HFF-Myc (cell line): ENCODE results near the gene C14orf180.

Experiments used
- DNase-seq: peaks from one replicate; pipeline ENCODE4 v3.0.0-alpha.2; 2011; ENCODE audit warnings: low read depth; ENCODE audit errors: extremely low read depth
- H3K4me3 ChIP-seq: replicated peaks from 2 replicates; pipeline ENCODE4 v1.5.1; 2011; ENCODE audit warnings: low read depth, mild to moderate bottlenecking, control low read depth, low read length
- TF ChIP-seq, protein P1 (sequence below): IDR thresholded peaks from 2 replicates; pipeline ENCODE4 v1.5.1; 2012; ENCODE audit warnings: mild to moderate bottlenecking, low read depth, low read length, control low read depth; ENCODE audit errors: missing control alignments

The C14orf180 gene

DNA sequence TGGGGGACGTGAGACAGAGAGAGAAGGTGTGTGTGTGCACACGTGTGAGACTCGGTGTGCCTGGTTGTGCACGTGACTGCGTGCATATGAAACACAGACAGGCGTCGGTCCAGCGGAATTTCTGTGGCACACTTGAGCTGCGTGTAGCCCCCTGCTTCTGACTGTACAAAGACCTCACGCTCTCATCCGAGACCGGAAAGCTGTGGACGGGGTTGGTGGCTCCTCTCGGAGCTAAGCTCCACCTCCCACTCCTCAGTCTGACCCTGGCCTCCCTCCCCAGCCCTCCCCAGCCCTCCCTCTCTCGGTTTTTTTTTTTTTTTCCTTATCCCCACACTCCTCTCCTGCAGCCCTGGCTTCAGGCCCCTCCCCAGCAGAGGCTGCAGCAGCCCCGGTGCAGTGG, 8.3 kb upstream of the C14orf180 start:
- no peak overlapping the region for H3K4me3 ChIP-seq
- no peak for DNase-seq
- TF ChIP-seq, protein P1, sequence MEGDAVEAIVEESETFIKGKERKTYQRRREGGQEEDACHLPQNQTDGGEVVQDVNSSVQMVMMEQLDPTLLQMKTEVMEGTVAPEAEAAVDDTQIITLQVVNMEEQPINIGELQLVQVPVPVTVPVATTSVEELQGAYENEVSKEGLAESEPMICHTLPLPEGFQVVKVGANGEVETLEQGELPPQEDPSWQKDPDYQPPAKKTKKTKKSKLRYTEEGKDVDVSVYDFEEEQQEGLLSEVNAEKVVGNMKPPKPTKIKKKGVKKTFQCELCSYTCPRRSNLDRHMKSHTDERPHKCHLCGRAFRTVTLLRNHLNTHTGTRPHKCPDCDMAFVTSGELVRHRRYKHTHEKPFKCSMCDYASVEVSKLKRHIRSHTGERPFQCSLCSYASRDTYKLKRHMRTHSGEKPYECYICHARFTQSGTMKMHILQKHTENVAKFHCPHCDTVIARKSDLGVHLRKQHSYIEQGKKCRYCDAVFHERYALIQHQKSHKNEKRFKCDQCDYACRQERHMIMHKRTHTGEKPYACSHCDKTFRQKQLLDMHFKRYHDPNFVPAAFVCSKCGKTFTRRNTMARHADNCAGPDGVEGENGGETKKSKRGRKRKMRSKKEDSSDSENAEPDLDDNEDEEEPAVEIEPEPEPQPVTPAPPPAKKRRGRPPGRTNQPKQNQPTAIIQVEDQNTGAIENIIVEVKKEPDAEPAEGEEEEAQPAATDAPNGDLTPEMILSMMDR = no peak

DNA sequence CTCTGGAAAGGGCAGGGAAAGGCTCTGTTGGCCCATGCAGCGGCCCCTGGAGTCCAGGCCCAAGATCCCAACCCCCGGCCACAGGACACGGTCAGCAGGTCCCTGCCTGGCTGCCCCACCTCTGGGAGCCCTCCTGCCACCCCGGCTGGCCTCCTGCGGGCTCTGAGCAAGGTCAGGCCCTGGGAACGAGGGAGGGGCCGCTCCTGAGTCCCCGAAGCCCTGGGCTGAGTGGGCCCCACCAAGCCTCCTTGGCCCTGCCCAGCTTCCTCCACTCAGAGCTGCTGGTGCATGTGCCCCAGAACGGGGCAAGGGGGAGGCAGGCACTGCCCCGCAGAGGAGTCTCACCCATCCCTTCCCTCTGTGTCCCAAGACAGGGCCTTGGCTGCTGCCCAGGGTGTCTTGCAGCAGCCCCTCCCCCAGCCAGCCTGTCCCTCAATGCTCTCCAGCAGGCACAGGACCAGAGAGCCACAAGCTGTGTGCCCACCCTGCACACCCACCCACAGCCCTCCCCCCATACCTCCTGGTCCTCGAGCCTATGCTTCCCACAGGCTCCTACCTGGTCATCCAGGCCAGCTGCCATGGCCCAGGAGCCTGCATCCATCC, 7.4 kb upstream of the C14orf180 start:
- TF ChIP-seq, protein P1 = no peak
- no peak overlapping the region for H3K4me3 ChIP-seq
- DNase-seq = no peak

DNA sequence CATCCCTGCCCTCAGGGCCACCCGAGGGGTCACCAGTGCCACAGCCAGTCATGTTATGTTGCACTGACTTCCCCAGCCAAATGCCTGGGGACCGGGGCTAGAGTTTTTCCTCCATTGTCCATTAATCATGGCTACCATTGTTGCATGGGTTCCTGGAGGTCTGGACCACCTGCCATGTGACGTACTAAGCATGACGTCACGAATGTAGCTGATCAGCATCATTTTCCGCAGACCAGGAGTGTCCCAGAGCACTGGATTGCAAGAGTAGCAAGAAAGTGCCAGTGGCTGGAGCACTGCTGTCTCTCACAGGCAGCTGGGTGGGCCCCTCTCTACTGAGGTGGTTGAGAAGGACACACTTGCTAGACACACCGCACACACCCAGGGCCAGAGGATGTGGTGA, 6.9 kb upstream of the C14orf180 start:
- TF ChIP-seq, protein P1 = no peak
- no peak overlapping the region for H3K4me3 ChIP-seq
- DNase-seq = no peak

DNA sequence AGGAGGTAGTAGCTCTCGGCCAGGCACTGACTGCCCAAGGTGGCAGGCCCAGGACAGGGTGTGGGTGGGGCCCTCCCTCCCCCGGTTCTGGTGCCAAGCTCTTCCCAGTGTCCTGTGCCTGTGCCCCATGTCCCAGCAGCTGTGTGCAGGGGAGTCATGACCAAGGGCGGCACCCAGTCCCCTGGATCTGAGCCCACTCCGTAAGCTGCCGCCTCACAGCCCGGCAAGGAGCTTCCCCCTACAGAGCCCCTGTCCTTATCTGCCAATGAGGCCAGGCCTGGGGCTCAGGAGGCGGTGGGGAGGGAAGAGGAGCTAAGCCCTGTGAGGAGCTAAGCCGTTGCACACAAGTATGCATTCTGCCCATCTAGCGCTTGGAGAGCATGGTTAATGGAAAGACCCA, 5.6 kb upstream of the C14orf180 start:
- TF ChIP-seq, protein P1 = no peak
- DNase-seq = no peak
- H3K4me3 ChIP-seq = no peak overlapping the region

DNA sequence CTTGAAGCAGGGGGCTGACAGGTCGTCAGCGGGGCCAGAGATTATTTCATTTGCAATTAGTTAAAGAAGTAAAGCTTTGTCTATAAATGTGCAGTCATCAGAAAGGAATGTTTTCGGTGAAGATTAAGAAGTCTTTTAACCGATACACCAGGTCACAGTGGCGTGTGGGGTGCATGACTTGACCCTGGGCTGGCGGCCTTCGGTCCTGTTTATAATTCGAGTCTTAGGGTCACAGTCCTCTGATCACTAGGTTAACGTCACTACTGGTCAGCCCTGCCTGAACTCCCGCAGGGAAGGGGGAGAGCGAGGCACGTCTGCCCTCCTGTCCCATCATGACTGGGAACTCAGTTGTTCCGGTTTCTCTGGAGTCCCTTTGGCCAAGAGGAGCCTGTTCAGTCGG, 5.0 kb upstream of the C14orf180 start:
- TF ChIP-seq, protein P1 = no peak
- no peak overlapping the region for H3K4me3 ChIP-seq
- no peak for DNase-seq

DNA sequence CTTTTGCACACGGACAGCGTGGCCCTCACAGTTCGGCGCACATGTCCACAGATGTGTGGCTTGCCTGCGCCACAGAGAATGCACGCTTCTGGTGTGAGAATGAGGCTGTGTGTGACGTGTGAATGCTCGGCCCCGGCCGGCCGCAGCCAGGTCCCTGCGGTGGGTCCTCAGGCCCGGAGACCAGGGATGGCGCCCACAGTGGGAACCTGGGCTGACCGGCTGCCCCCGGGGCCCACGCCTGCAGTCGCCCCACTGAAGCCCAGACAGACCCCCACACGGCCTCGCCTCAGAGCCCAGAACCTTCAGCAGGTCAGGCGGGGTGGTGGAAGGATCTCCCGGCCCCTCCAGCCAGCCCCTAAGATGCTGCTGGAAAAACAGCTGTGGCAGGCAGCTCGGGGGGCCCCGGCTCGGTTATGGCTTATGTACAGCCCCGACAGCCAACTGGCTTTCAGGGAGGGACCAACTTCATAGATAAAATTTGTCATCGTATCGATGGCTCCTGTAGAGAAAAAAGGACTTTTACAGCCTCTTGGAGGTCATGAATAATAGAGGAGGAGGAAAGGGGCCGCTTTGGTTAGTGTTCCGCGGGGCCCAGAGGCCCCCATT, 4.5 kb upstream of the C14orf180 start:
- DNase-seq = no peak
- no peak overlapping the region for H3K4me3 ChIP-seq
- TF ChIP-seq, protein P1 = no peak
